VCaP (cell line): ENCODE measurements around the gene LIMK2.

Source experiments
- H3K27ac ChIP-seq: fragments of 450-650 bp; 2 replicates; pipeline ENCODE4 v1.5.1; 2017
- TF ChIP-seq, protein P1 (sequence below): fragments of 450-650 bp; conservative IDR thresholded peaks from 2 replicates; pipeline ENCODE4 v1.5.1; 2017; ENCODE audit warnings: mild to moderate bottlenecking, moderate library complexity

Gene LIMK2

DNA sequence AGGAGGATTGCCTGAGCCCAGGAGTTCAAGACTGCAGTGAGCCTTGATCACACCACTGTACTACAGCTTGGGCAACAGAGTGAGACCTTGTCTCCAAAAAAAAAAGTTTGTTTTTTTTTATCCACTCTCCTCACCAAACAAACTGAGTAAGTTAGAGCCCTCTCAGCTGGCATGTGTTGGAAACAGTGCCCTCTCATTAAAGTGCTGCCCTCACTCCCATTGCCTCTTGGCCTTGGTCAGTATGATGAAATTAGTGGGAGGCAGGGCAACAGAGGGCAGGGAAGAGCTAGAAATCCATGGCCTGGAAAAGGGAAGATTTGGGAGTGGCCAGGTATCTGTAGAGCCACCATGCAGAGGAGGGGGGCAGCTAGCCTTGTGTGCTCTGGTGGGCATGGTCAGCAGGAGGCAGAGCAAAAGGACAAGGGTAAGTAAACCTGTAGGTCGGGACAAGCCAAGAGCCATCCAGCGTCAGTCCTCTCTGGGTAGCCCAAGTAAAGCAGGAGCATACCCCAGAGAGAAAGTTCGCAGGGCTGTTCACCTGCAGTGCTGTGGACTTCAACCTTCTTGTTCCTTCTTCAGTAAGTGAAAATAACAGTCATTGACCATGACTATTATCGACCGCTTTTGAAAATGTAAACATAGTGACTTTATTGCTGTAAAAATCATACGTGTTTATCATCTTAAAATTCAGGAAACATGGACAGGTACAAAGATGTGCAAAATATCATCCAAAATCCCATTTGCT, 52.0 kb downstream of the LIMK2 start:
- no peak overlapping the region for H3K27ac ChIP-seq
- TF ChIP-seq, protein P1, sequence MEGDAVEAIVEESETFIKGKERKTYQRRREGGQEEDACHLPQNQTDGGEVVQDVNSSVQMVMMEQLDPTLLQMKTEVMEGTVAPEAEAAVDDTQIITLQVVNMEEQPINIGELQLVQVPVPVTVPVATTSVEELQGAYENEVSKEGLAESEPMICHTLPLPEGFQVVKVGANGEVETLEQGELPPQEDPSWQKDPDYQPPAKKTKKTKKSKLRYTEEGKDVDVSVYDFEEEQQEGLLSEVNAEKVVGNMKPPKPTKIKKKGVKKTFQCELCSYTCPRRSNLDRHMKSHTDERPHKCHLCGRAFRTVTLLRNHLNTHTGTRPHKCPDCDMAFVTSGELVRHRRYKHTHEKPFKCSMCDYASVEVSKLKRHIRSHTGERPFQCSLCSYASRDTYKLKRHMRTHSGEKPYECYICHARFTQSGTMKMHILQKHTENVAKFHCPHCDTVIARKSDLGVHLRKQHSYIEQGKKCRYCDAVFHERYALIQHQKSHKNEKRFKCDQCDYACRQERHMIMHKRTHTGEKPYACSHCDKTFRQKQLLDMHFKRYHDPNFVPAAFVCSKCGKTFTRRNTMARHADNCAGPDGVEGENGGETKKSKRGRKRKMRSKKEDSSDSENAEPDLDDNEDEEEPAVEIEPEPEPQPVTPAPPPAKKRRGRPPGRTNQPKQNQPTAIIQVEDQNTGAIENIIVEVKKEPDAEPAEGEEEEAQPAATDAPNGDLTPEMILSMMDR, result no peak

DNA sequence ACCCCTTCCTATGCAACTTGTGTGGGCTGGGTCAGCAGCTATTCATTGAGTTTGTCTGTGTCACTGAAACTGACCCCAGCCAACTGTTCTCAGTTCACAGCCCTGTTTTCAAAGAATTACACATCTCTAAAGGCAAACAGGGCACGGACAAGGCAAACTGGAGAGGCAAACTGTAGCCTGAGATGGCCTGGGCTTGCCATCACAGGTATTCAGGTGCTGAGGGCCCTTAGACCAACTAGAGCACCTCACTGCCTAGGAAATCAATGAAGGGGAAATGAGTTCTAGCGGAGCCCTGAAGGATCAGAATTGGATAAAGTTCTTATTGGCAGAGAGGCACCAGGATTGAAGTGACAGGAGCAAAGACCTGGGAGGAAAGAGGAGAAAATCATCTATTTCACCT, 56.2 kb downstream of the LIMK2 start:
- TF ChIP-seq, protein P1, result no peak
- no peak overlapping the region for H3K27ac ChIP-seq

DNA sequence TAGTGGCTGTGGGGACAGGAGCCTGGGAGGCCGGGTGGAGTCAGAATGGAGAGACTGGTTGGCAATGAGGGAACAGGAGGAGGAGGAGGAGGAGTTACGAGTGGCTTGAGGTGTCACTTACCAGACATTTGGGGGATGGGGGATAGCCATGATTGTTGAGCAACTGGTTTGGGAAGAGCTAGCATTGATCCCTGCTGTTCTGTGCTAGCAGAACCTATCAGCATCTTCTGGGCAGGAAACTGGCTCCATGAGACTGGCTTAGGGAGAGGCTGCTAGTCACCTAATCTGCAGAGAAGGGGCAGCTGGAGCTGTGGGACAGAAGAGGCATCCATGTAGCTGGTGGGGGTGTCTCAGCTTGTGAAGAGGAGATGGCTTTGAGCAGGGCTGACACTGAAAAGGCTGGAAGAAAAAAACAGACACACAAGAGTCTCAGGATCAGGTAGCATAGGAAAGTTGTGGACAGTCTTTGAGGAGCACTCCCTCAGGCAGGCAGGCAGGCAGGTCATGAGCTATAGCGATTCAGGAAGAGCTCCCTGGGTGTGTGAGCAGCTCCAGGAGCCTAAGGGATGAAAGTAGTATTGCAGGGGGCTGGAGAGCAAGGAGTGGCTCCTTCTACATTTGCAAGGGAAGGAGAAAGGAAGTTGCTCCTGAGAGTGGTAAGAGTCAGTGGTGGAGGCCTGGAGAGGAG, 57.9 kb downstream of the LIMK2 start:
- TF ChIP-seq, protein P1, result no peak

DNA sequence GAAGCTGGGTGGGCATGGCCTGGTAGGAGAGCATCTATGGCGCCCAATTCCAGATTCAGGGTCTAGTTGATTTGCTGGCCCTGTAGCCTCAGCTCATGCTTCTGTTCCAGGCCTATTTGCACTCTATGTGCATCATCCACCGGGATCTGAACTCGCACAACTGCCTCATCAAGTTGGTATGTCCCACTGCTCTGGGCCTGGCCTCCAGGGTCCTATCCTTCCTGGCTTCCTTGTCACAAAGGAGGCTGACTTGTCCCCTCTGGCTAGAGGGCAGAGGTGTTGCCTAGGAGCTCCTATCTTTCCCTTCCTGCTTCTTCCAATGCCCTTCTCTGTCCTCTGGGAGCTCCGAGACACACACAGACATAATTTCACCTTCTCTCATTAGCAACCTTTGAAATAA, 58.9 kb downstream of the LIMK2 start:
- no peak overlapping the region for H3K27ac ChIP-seq
- TF ChIP-seq, protein P1, result no peak

More for the DNA sequence above, 57.9 kb downstream of the LIMK2 start:
- peak overlapping the region; percentile 25; the same call in 1 of the 2 replicates for H3K27ac ChIP-seq

DNA sequence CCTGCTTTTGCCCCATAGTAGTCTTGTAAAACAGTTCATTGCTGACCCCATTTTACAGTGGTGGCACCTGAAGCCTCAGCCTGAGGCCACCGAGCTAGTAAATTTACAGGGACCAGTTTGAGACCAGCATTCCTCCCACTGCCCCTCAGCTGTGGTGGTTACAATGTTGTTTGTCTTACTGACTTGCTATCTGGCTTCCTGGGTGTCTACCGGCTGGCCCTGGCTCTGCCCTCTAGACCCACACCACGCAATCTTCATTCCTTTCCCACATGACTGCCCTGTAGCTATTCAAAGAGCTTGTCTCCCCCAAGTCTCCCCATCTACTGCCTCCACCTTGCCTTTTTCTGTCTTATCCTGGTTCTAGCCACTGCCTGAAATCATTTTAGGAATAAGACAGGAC, 59.4 kb downstream of the LIMK2 start:
- no peak overlapping the region for H3K27ac ChIP-seq
- TF ChIP-seq, protein P1, result no peak

DNA sequence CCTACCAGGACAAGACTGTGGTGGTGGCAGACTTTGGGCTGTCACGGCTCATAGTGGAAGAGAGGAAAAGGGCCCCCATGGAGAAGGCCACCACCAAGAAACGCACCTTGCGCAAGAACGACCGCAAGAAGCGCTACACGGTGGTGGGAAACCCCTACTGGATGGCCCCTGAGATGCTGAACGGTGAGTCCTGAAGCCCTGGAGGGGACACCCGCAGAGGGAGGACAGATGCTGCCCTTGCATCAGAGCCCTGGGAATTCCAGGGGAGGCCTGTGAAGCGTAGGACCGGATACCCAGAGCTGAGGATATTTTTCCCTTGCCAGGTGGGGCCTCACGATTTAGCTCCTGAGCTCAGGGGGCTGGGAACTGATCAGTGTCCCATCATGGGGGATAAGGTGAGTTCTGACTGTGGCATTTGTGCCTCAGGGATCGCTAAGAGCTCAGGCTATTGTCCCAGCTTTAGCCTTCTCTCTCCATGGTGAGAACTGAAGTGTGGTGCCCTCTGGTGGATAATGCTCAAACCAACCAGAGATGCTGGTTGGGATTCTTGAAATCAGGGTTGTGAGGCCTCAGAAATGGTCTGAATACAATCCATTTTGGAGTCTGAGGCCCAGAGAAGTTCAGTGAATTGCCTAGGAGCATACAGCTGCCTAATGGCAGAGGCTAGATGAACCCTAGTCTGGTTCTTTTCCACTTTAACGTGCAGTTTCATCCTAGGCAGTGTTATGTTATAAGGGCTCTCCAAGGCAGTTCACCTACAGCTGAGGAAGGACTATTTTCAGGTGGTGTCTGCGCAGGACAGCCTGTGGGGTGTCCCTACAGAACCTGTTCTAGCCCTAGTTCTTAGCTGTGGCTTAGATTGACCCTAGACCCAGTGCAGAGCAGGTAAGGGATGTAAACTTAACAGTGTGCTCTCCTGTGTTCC, 60.7 kb downstream of the LIMK2 start:
- TF ChIP-seq, protein P1, result peak; percentile 84
- H3K27ac ChIP-seq, result no peak overlapping the region; the same call in 1 of the 2 replicates

DNA sequence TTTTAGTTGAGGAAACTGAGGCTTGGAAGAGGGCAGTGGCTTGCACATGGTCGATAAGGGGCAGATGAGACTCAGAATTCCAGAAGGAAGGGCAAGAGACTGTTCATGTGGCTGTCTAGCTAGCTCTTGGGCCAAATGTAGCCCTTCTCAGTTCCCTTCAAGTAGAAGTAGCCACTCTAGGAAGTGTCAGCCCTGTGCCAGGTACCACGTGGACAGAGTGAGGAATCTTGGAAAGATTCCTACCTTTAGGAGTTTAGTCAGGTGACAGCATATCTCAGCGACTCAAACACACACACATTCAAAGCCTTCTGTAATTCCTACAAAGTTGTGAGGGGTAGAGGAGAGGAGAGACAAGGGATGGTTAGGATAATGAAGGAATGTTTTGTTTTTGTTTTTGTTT, 61.9 kb downstream of the LIMK2 start:
- H3K27ac ChIP-seq, result peak overlapping the region; percentile 54

More for the DNA sequence above, 61.9 kb downstream of the LIMK2 start:
- TF ChIP-seq, protein P1, result no peak
